Measurements from ENCODE around the gene TP53I13. TPM values are rescaled to one million over a fixed set of nuclear protein-coding genes. Genes with fewer than 3 reads are reported as not detected.
A peak's percentile ranks its signal among the peaks of the same experiment; 100 is the strongest.
"Not testable (repeated sequence)": the region's sequence is repeated elsewhere in the genome, so short reads cannot be mapped to it uniquely, and the experiment has no call there.

Gene TP53I13
- total RNA-seq, 4 donors from 2014 or later = 86.6 to 204 (median 139) TPM

DNA sequence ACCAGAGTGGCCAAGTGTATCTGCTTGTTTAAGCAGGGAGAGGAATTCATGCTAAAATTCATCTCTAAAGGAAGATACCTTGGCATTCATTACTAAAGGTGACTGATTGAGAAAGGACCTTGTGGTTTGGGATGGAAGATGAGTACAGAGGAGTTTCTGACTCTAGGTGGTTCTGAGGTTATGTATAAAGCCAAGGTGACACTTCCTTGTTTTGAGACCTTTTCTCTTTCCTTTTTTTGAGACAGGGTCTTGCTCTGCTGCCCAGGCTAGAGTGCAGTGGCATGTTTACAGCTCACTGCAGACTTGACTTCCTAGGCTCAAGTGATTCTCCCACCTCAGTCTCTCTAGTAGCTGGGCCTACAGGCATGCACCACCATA, 10.8 kb upstream of the TP53I13 start:
- Histone ChIP-seq H3K27ac (no peak overlapping the region), H3K9me3 (no peaks in the 10 kb centered on the region), H3K36me3 (peaks cover 0 to 9% (median 0%) of the 10 kb centered on the region in 3 donors), H3K4me1 (peaks cover 0 to 33% (median 16%) of the 10 kb centered on the region in 4 donors), H3K4me3 (no peak overlapping the region), H3K27me3 (no peaks in the 10 kb centered on the region)
- TF ChIP-seq, protein P1, sequence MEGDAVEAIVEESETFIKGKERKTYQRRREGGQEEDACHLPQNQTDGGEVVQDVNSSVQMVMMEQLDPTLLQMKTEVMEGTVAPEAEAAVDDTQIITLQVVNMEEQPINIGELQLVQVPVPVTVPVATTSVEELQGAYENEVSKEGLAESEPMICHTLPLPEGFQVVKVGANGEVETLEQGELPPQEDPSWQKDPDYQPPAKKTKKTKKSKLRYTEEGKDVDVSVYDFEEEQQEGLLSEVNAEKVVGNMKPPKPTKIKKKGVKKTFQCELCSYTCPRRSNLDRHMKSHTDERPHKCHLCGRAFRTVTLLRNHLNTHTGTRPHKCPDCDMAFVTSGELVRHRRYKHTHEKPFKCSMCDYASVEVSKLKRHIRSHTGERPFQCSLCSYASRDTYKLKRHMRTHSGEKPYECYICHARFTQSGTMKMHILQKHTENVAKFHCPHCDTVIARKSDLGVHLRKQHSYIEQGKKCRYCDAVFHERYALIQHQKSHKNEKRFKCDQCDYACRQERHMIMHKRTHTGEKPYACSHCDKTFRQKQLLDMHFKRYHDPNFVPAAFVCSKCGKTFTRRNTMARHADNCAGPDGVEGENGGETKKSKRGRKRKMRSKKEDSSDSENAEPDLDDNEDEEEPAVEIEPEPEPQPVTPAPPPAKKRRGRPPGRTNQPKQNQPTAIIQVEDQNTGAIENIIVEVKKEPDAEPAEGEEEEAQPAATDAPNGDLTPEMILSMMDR (IDR thresholded peaks at IDR 0.05) = no peak
- TF ChIP-seq POLR2A (IDR thresholded peaks at IDR 0.05) = no peak
- DNase-seq = no peak

DNA sequence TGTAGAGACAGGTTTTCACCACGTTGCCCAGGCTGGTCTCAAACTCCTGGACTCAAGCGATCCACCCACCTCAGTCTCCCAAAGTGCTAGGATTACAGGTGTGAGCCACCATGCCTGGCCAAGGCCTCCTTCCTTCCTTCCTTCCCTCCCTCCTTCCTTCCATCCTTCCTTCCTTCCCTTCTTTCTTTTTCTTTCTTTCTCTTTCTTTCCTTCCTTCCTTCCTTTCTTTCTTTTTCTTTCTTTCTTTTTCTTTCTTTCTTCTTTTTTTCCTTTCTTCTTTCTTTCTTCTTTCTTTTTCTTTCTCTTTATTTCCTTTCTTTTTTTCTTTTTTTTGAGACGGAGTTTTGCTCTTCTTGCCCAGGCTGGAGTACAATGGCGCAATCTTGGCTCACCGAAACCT, 10.4 kb upstream of the TP53I13 start:
- not testable (repeated sequence) for H3K9me3 ChIP-seq, H3K4me3 ChIP-seq, DNase-seq, H3K27ac ChIP-seq, H3K27me3 ChIP-seq, H3K36me3 ChIP-seq
- H3K4me1 ChIP-seq = peaks cover 0 to 35% (median 19%) of the 10 kb centered on the region in 4 donors

DNA sequence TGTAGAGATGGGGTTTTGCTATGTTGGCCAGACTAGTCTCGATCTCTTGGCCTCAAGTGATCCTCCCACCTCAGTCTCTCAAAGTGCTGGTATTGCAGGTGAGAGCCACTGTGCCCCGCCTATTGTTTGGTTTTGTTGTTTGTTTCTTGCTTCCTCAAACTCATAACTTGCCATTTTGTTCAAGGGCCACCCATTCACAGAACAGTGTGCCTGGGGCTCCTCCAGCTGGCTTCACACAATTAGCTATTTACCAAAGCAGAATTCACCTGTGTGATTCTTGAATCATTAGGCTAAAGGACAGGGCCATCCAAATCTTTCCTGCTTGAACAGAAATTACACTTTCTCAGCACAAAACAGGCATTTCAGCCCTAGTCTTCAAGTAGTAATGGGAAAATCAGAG, 8.9 kb upstream of the TP53I13 start:
- no peak overlapping the region for H3K4me3 ChIP-seq
- no peaks in the 10 kb centered on the region for H3K9me3 ChIP-seq
- DNase-seq = peak in 1 of 3 donors; percentile 43
- peaks cover 0 to 9% (median 0%) of the 10 kb centered on the region in 3 donors for H3K36me3 ChIP-seq
- TF ChIP-seq, protein P1 (IDR thresholded peaks at IDR 0.05) = no peak
- TF ChIP-seq POLR2A (IDR thresholded peaks at IDR 0.05) = no peak
- peaks cover 0 to 39% (median 25%) of the 10 kb centered on the region in 4 donors for H3K4me1 ChIP-seq
- H3K27ac ChIP-seq = peak overlapping the region in 3 of 4 donors; percentile 8 to 94 (median 19)
- H3K27me3 ChIP-seq = no peaks in the 10 kb centered on the region

DNA sequence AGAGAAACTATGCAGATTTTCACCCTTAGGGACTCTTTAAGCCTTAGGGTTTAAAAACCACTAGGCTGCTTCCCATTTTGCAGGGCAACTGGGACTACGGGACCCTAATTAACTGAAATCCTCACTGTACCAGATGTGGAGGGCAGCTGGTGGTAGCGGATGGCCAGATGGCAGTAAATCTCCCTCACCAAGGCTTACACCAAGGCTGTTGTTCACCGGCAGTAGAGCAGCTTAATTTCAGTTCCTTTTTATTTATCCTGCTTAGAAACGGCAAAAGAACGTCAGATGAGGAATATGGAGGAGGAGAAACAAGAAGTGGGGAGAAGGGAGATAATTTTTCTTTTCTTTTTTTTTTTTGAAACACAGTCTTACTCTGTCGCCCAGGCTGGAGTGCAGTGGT, 8.2 kb upstream of the TP53I13 start:
- Histone ChIP-seq H3K9me3 (no peaks in the 10 kb centered on the region), H3K4me1 (peaks cover 0 to 46% (median 27%) of the 10 kb centered on the region in 4 donors), H3K27ac (peak overlapping the region in 3 of 4 donors; percentile 19 to 94 (median 66)), H3K4me3 (peak overlapping the region in 1 of 4 donors; percentile 15), H3K36me3 (peaks cover 0 to 9% (median 0%) of the 10 kb centered on the region in 3 donors), H3K27me3 (no peaks in the 10 kb centered on the region)
- peak in 2 of 3 donors; percentile 44 to 50 for DNase-seq
- no peak for TF ChIP-seq POLR2A (IDR thresholded peaks at IDR 0.05)
- TF ChIP-seq, protein P1 (IDR thresholded peaks at IDR 0.05) = no peak

DNA sequence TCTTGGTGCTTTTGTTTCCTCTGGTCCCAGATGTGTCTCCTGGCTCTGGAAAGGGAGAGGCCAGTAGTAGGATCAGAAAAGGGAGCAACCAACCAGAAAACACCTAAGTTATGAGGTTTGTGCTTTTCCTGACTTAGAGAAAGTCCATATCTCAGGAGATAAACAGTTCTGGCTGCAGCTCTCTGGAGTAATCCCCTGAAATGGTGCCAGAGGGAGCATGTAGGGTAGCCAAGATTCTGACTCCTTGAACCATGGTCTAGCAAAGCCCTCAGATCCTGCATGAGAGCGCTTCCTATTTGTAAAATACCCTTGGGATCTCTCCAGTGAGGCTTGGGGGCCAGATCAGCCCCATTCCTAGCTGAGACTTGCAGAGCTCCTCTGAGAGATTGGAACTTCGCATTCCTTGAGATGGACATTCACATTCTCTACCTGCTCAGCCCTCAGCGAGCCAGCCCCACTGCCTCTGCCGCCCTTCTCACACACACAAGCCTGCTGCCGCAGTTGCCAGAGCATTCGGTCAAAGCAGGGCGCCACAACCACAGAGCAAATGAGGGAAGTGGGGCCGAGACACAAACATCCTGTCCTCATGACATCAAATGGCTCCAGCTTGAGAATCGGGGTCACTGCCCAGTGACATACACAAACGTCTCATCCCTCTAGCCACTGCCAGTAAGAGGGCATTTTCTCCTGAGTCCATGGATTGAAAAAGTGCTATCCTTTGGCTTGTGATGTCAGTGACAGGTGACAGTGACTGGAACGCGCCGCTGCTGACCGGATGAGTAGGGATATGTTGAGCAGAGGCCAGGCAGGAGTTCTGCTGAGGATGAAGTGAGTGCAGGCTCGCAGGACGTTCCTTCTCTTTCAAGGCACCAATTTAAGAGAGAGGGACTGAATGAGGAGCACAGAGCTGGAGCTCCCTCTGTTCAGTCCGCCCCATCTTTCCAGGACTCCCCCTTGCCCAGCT, 6.7 kb upstream of the TP53I13 start:
- TF ChIP-seq, protein P1 (IDR thresholded peaks at IDR 0.05) = no peak
- peak in 1 of 2 donors; percentile 22 for TF ChIP-seq POLR2A (IDR thresholded peaks at IDR 0.05)
- H3K36me3 ChIP-seq = peaks cover 0 to 9% (median 0%) of the 10 kb centered on the region in 3 donors
- no peak overlapping the region for H3K4me3 ChIP-seq
- peak in 2 of 3 donors; percentile 82 to 90 for DNase-seq
- H3K27me3 ChIP-seq = no peaks in the 10 kb centered on the region
- no peaks in the 10 kb centered on the region for H3K9me3 ChIP-seq
- H3K27ac ChIP-seq = peak overlapping the region; percentile 16 to 94 (median 70)
- peaks cover 0 to 49% (median 25%) of the 10 kb centered on the region in 4 donors for H3K4me1 ChIP-seq

DNA sequence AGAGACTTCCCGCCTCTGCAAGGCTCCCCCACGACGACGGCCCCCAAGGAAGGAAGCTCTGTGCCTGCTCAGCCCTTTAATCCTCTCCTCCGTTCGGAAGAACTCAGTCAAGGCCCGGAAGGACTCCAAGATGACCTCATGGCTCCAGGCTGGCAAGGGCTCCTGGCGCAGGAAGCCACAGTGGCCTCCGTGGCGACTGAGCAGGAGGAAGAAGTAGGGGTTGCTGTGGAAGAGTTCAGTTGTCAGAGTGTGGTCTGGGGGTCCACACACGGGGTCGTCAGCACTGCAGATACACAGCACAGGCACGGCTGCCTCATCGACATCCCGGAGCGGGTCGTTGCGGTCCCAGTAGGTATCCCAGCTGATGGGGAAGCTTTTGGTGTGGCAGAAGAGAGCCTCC, 5.9 kb upstream of the TP53I13 start:
- H3K4me3 ChIP-seq = no peak overlapping the region
- H3K36me3 ChIP-seq = peaks cover 0 to 9% (median 0%) of the 10 kb centered on the region in 3 donors
- H3K27ac ChIP-seq = peak overlapping the region; percentile 16 to 94 (median 70)
- DNase-seq = peak in 1 of 3 donors; percentile 45
- peaks cover 0 to 44% (median 23%) of the 10 kb centered on the region in 4 donors for H3K4me1 ChIP-seq
- TF ChIP-seq POLR2A (IDR thresholded peaks at IDR 0.05) = no peak
- TF ChIP-seq, protein P1 (IDR thresholded peaks at IDR 0.05) = no peak
- H3K27me3 ChIP-seq = no peaks in the 10 kb centered on the region
- H3K9me3 ChIP-seq = no peaks in the 10 kb centered on the region

Data from Peyer's patch (tissue), 4 donors.